Endothelial cell (in vitro differentiated cells): ENCODE measurements around the gene PPP1CC. TPM values are rescaled to one million over a fixed set of nuclear protein-coding genes. Genes with fewer than 3 reads are reported as not detected.

ENCODE experiments used
- DNase-seq: peaks from one replicate; pipeline ENCODE4 v3.0.0; 2021; ENCODE audit warnings: low spot score
- H3K27ac Mint-ChIP-seq: one replicate; pipeline ENCODE4 v1.8.0; 2021; ENCODE audit warnings: mixed read lengths, inconsistent platforms; ENCODE audit not compliant: unreplicated experiment
- H3K27me3 Mint-ChIP-seq: one replicate; pipeline ENCODE4 v1.8.0; 2021; ENCODE audit warnings: mild to moderate bottlenecking, moderate library complexity, mixed read lengths, inconsistent platforms; ENCODE audit not compliant: unreplicated experiment
- H3K36me3 Mint-ChIP-seq: one replicate; pipeline ENCODE4 v1.8.0; 2021; ENCODE audit warnings: mild to moderate bottlenecking, low read depth, mixed read lengths, inconsistent platforms; ENCODE audit not compliant: unreplicated experiment
- H3K4me1 Mint-ChIP-seq: one replicate; pipeline ENCODE4 v1.8.0; 2021; ENCODE audit warnings: mild to moderate bottlenecking, mixed read lengths, inconsistent platforms; ENCODE audit not compliant: unreplicated experiment
- H3K4me3 Mint-ChIP-seq: one replicate; pipeline ENCODE4 v1.8.0; 2021; ENCODE audit warnings: mild to moderate bottlenecking, mixed read lengths, inconsistent platforms; ENCODE audit not compliant: unreplicated experiment
- H3K9me3 Mint-ChIP-seq: one replicate; pipeline ENCODE4 v1.8.0; 2021; ENCODE audit warnings: mixed read lengths, inconsistent platforms; ENCODE audit not compliant: unreplicated experiment
- CTCF ChIP-seq: fragments of 200-600 bp; sonication (generic); IDR thresholded peaks from one replicate; pipeline ENCODE4 v1.5.0; 2021; ENCODE audit warnings: antibody characterized with exemption; ENCODE audit not compliant: unreplicated experiment
- long read RNA-seq: library from polyadenylated mRNA; unstranded; transcript quantifications from one replicate; pipeline ENCODE4 v2.0.0, GENCODE V29; 2020; ENCODE audit not compliant: unreplicated experiment
- total RNA-seq: library from RNA; stranded (reverse); fragmentation: NEBNext Ultra II Directional; extraction: Animal tissue kit (Norgen Biotek cat#: 25700); gene quantifications from one replicate; pipeline ENCODE4 v1.2.1, GENCODE V29; 2021; ENCODE audit not compliant: unreplicated experiment

PPP1CC gene
- 152 TPM for total RNA-seq
- long read RNA-seq, transcript PPP1CC-201 (7 exons, 2,559 nt), result major isoform, 75 of 90 reads
- long read RNA-seq, partial matches to known transcripts, result 2 of 90 reads
- long read RNA-seq, other reads (novel, unspliced or antisense), result 10 of 90 reads

- Mint-ChIP-seq H3K9me3 (no peaks in the 10 kb centered on the region), H3K27ac (peak within 1 kb of the TSS; percentile 97), H3K4me1 (peaks cover 30% of the 10 kb centered on the region), H3K36me3 (no peaks in the 10 kb centered on the region), H3K4me3 (peak within 1 kb of the TSS; percentile 99), H3K27me3 (peaks cover 4% of the 10 kb centered on the region)
- peak; percentile 95 for DNase-seq
- TF ChIP-seq CTCF, result no peak
These were observed at the start of gene PPP1CC for GRCh38 chr12:110742718-110743570. PPP1CC (minus strand) TSS chr12:110742891; CDS start chr12:110742707, 184 bp downstream.

GRCh38 chr12:110791589-110791988 lies 48.9 kb upstream of the PPP1CC start:
- TF ChIP-seq CTCF, result no peak
- Mint-ChIP-seq H3K4me3 (no peak overlapping the region), H3K4me1 (peaks cover 20% of the 10 kb centered on the region), H3K27me3 (no peaks in the 10 kb centered on the region), H3K27ac (peak overlapping the region; percentile 0), H3K9me3 (no peaks in the 10 kb centered on the region), H3K36me3 (no peaks in the 10 kb centered on the region)
- DNase-seq, result no peak

GRCh38 chr12:110790301-110790700 lies 47.6 kb upstream of the PPP1CC start:
- DNase-seq, result no peak
- Mint-ChIP-seq H3K4me3 (no peak overlapping the region), H3K9me3 (no peaks in the 10 kb centered on the region), H3K27ac (peak overlapping the region; percentile 81), H3K27me3 (no peaks in the 10 kb centered on the region), H3K4me1 (peaks cover 20% of the 10 kb centered on the region), H3K36me3 (no peaks in the 10 kb centered on the region)
- TF ChIP-seq CTCF, result no peak

GRCh38 chr12:110786012-110786411 lies 43.3 kb upstream of the PPP1CC start:
- H3K4me1 Mint-ChIP-seq, result peaks cover 18% of the 10 kb centered on the region
- no peak overlapping the region for H3K4me3 Mint-ChIP-seq
- H3K27ac Mint-ChIP-seq, result no peak overlapping the region
- no peaks in the 10 kb centered on the region for H3K36me3 Mint-ChIP-seq
- no peaks in the 10 kb centered on the region for H3K9me3 Mint-ChIP-seq
- H3K27me3 Mint-ChIP-seq, result peaks cover 3% of the 10 kb centered on the region
- no peak for TF ChIP-seq CTCF
- DNase-seq, result no peak

- Mint-ChIP-seq H3K27me3 (peaks cover 3% of the 10 kb centered on the region), H3K27ac (no peak overlapping the region), H3K9me3 (no peaks in the 10 kb centered on the region), H3K36me3 (no peaks in the 10 kb centered on the region), H3K4me1 (peaks cover 15% of the 10 kb centered on the region), H3K4me3 (no peak overlapping the region)
- TF ChIP-seq CTCF, result no peak
- DNase-seq, result no peak
These were observed 42.5 kb upstream of the PPP1CC start for GRCh38 chr12:110785240-110785639.
